Ecto neural progenitor cell (in vitro differentiated cells): ENCODE data around the gene TBC1D16.

Experiments
- DNase-seq: peaks from one replicate; pipeline ENCODE4 v3.0.0-alpha.2; 2018; ENCODE audit warnings: low spot score

The TBC1D16 gene

DNA sequence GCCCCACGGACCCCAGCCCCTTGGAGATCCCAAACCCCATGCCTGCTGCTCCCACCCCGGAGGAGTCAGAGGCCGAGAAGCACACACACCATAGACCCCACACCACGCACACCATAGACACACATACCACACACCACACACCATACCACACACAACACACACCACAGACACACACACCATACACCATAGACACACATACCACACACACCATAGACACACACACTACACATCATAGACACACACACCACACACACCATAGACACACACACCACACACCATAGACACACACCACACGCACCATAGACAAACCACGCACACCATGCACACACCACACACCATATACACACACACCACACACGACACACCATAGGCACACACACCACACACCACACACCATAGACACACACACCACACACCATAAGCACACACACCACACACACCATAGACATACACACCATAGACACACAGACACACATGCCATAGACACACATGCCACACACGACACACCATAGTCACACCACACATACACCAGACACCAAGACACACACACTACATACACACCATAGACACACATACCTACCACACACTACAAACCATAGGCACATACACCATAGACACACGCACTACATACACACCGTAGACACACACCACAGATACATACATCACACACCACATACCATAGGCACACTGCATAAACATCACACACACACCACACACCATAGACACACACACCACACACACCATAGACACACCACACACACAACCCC is 11.3 kb downstream of the TBC1D16 start:
- DNase-seq: no peak

- DNase-seq: no peak
These were observed 12.0 kb downstream of the TBC1D16 start for GRCh38 chr17:80023481-80024205.

GRCh38 chr17:80021600-80021999 is 14.1 kb downstream of the TBC1D16 start:
- DNase-seq: no peak

DNA sequence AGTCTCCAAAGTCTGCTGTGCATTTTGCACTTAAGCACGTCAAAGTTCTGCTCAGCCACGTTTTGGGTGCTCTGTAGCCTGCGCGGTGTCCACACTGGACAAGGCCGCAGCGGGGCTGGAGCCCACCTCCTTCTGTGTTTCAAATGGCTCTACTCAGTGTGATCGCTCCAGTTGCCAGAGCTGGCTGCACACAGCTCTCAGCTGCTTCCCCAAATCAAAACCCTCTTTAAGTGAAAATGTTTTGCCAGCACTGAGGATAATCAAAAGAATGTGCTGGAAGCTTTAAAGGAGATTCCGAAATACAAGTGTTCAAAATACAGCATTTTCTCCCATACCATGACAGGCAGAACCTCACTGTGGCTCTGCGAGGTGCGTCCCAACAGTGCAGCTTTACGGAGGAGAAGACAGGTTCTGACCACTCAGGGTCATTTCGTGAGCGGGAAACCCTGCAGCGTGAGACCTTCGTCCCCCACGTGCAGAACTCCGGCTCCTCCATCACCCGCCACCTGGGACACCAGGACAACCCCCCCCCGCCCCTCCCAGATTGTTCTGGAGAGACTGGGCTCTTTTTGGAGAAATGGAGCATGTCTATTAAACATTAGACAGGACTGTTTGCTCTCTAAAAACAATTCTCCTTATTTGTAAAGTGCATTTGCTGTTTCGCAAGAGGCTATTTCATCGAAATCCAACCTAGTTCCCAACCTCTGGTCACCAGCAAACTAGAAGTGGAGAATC is 16.6 kb downstream of the TBC1D16 start:
- DNase-seq: no peak

- DNase-seq: no peak
These were observed 18.3 kb downstream of the TBC1D16 start for GRCh38 chr17:80017226-80018010.

- no peak for DNase-seq
These were observed 22.6 kb downstream of the TBC1D16 start for GRCh38 chr17:80012765-80013741.

- no peak for DNase-seq
These were observed 23.6 kb downstream of the TBC1D16 start for GRCh38 chr17:80011989-80012555.

GRCh38 chr17:80010283-80010858 is 25.3 kb downstream of the TBC1D16 start:
- no peak for DNase-seq

- no peak for DNase-seq
These were observed 26.0 kb downstream of the TBC1D16 start for GRCh38 chr17:80009391-80010282.

DNA sequence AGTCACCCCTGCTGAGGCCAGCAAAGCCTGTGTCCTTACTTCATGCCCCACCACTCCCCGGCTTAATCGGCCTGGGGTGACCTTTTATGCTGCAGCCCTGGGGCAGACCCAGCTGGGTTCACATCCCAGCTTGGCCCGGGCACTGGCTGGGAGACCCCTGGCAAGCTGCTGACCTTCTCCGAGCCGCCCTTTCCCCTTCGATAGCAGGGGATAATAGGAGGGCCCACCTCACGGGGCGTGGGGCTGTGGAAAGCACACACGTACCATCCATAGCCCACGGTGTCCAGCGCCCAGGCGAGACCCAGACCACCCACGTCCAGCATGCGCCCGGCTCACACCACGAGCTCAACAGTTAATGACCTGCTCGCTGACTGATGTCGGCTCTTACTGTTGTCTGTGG is 26.8 kb downstream of the TBC1D16 start:
- no peak for DNase-seq

- DNase-seq: peak; percentile 90
These were observed 27.3 kb downstream of the TBC1D16 start for GRCh38 chr17:80008383-80008840.

GRCh38 chr17:80007939-80008338 is 27.7 kb downstream of the TBC1D16 start:
- DNase-seq: no peak

DNA sequence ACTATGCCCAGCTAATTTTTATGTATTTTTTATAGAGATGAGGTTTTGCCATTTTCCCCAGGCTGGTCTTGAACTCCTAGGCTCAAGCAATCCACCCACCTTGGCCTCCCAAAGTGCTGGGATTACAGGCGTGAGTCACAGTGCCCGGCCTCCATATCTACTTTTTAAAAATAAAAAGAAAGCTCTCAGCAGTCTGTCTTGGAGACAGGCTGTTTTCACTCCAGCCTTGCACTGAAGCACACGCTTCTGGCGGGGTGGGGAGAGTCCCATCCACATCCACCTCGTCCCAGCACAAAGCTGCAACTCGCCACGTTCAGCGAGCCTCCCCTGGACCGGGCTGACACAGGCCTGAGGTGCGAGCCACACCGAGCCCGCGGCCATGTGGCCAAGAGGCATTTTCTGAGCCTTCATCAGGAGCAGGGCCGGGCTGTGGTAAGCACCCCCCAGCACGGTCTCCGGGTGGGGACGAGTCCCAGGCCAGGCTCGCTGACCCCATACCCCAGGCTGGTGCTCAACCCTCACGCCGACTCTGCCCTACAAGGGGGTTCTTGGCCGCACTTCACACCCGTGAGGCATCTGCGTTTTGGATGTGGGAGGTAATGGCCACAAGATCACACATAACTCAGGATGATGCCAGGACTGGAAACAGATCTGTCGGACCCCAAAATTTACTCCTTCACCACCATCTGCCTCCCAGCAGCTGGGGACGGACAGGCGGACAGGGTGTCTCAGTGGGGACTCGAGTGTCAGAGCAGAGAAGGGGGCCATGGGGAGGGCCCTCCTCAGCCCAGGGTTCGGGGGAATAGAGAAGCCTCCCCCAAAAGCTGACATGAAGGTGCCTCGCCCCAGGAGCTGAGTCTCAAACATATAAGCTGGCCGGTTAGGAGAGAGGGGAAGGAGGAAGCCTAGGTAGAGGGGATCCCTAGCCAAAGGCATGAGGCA is 28.6 kb downstream of the TBC1D16 start:
- DNase-seq: no peak

DNA sequence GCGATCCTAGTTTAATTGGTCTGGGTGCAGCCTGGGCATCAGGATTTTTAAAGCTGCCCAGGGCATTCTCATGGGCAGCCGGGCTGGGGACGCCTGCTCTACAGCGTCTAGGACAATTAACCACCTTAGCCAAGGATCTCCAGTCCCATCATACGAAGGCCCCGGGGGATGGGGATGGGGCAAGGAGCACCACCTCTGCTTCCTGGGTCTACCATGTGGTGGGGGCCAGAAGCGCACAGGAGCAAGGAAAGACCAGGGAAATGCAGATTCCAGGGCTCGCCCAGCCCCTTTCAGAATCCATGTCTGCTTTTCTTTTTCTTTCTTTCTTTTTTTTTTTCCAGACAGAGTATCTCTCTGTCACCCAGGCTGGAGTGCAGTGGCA is 29.3 kb downstream of the TBC1D16 start:
- DNase-seq: no peak

GRCh38 chr17:80005360-80006338 is 30.0 kb downstream of the TBC1D16 start:
- peak; percentile 83 for DNase-seq

GRCh38 chr17:80003969-80004368 is 31.7 kb downstream of the TBC1D16 start:
- DNase-seq: no peak
